H1 (cell line): Measurements from ENCODE around the gene TNNC1. TPM values are rescaled to one million over a fixed set of nuclear protein-coding genes. Genes with fewer than 3 reads are reported as not detected.

Source experiments
- ASH2L ChIP-seq: fragments of 200-600, 300-600 bp; sonication (generic); IDR thresholded peaks from one replicate; pipeline ENCODE4 v1.7.1; 2017; ENCODE audit warnings: low read length
- CBX5 ChIP-seq: fragments of 300-800, 300-1000 bp; sonication (generic); IDR thresholded peaks from 2 replicates; pipeline ENCODE4 v1.7.1; 2016; ENCODE audit warnings: antibody characterized with exemption, low read length, low read depth
- CTBP2 ChIP-seq: IDR thresholded peaks from 2 replicates; pipeline ENCODE4 v1.7.0; 2011; ENCODE audit warnings: borderline replicate concordance, mild to moderate bottlenecking, moderate library complexity, mixed read lengths, low read length; ENCODE audit not compliant: insufficient read depth, insufficient read length
- GABPA ChIP-seq: IDR thresholded peaks from 2 replicates; pipeline ENCODE4 v1.6.1; 2011; ENCODE audit warnings: mild to moderate bottlenecking, low read length, moderate library complexity, borderline replicate concordance; ENCODE audit not compliant: insufficient read depth
- RFX5 ChIP-seq: IDR thresholded peaks from 2 replicates; pipeline ENCODE4 v1.6.1; 2011; ENCODE audit warnings: low read depth, low read length, improper control_type of control experiment, borderline replicate concordance
- SIN3A ChIP-seq, 2 experiments: IDR thresholded peaks in 1 of 2; conservative IDR thresholded peaks in 1 of 2; 2 replicates each; pipeline ENCODE4 v1.6.1; 2011 to 2012; ENCODE audit warnings: low read length in 2 of 2, improper control_type of control experiment in 1 of 2, low read depth in 1 of 2, mild to moderate bottlenecking in 1 of 2
- SP2 ChIP-seq: IDR thresholded peaks from 2 replicates; pipeline ENCODE4 v1.6.1; 2012; ENCODE audit warnings: mild to moderate bottlenecking, low read length, inconsistent platforms
- SUZ12 ChIP-seq: fragments of 200-600 bp; sonication (generic); IDR thresholded peaks from 2 replicates; pipeline ENCODE4 v1.6.1; 2012; ENCODE audit warnings: mild to moderate bottlenecking, inconsistent platforms, low read length, moderate library complexity, mixed read lengths
- TBP ChIP-seq: IDR thresholded peaks from 2 replicates; pipeline ENCODE4 v1.6.1; 2011; ENCODE audit warnings: low read depth, low read length, improper control_type of control experiment
- polyA plus RNA-seq, 7 experiments: library from polyadenylated mRNA; depleted of rRNA in 3 of 7; stranded (reverse) in 5 of 7; unstranded in 2 of 7; fragments of >200 nt in 5 of 7; fragments of 200-250 nt in 2 of 7; gene quantifications; 1 replicate in 5 of 7; 2 replicates in 1 of 7; 4 replicates in 1 of 7; pipeline versions ENCODE4 v1.2.1 to v1.2.3, GENCODE V29; 2011 to 2013; ENCODE audit warnings: missing spikeins in 2 of 7, mixed read lengths in 2 of 7
- total RNA-seq: library from RNA; stranded (reverse); fragmentation: NEBNext Ultra II Directional; extraction: Animal tissue kit (Norgen Biotek cat#: 25700); gene quantifications from 2 replicates; pipeline ENCODE4 v1.2.1, GENCODE V29; 2021

The TNNC1 gene
- total and polyA plus RNA-seq, 2 of the 8 experiments (the other 6 are each of a cell fraction or from before 2014, with no cell fraction given): 5.8 to 16.4 TPM

GRCh38 chr3:52456169-52456799 is 2.4 kb upstream of the TNNC1 start (continued):
- TF ChIP-seq SP2 (no peak), RFX5 (no peak), GABPA (0 out of 2 replicates have a peak, but pooled peaks have one; percentile 46), CTBP2 (no peak), CBX5 (no peak), SIN3A (conservative IDR thresholded peaks at IDR 0.05 in 1 of 2, IDR thresholded peaks at IDR 0.05 in 1 of 2; ENCODE audit: low read depth in 1 of 2, low read length in 2 of 2) (0 out of 4 replicates have a peak, but pooled peaks of 1 of the 2 experiments have one; percentile 21), SUZ12 (no peak), ASH2L (no peak), TBP (no peak)
